Body of pancreas (tissue), 4 donors: Measurements from ENCODE around the gene PSD4.

Experiments used
- CTCF ChIP-seq, 7 experiments: fragments of 450-650 bp in 4 of 7; fragments of 200-600 bp in 3 of 7; sonication (generic) in 3 of 7; IDR thresholded peaks; one replicate each; pipeline ENCODE4 v1.5.1; 2016 to 2019; ENCODE audit warnings: antibody characterized with exemption in 7 of 7
- POLR2A ChIP-seq, 3 donors: fragments of 450-650 bp; IDR thresholded peaks; one replicate each; pipeline ENCODE4 v1.6.1; 2016; ENCODE audit warnings: antibody characterized with exemption in 3 of 3, mild to moderate bottlenecking in 2 of 3

- TF ChIP-seq CTCF (IDR thresholded peaks at IDR 0.05) (no peak), POLR2A (IDR thresholded peaks at IDR 0.05) (no peak)
Observed at GRCh38 chr2:113200736-113201490, 27.1 kb downstream of the PSD4 start.
